Measurements from ENCODE around the gene BPNT1.

- TF ChIP-seq CTCF (conservative IDR thresholded peaks at IDR 0.05; ENCODE audit: low read depth, low read length) (no peak), EZH2 (IDR thresholded peaks at IDR 0.05; ENCODE audit: low read length, unreplicated experiment) (no peak)
Measured at GRCh38 chr1:220062629-220063028, 27.0 kb downstream of the BPNT1 start.
